ENCODE data around the gene APCDD1.
"Not testable (repeated sequence)": the region's sequence is repeated elsewhere in the genome, so short reads cannot be mapped to it uniquely, and the experiment has no call there.

The APCDD1 gene

DNA sequence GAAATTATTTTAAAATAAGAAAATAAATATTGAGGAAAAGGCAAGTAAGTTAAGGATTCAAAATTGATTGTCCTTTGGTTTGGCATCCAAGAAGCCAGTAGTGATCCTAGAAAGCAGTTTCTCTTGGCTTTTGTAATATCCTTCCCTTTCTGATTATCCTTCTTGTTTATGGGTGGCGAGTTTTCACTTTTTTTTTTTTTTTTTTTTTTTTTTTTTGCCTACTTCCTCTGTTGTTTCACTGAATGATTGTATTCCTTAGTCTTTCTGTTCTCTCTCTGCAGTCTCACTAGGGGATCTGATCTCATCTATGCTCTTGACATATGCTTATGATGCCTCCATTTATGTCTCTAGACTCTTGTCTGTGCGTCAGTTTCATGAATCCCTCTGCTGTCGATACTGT, 75.6 kb downstream of the APCDD1 start:
- DNase-seq = no peak

DNA sequence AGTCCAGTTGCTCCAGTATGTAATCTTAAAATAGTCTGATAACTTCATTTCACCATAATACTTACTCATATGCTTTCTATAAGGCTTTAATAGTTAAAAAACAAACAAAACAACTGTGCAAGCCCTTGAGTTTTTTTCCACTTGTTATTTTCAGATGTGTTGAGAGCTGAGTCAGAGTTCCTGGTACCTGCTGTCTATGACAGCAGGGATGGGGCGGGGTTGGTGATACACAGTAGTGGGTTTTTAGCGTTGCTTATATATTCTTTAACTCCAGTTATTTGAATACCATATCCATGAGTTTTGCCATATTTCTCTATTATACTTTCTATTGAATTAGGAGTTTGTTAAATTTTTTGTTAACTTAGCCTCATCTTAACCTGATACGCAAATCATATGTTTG, 76.4 kb downstream of the APCDD1 start:
- DNase-seq = no peak

DNA sequence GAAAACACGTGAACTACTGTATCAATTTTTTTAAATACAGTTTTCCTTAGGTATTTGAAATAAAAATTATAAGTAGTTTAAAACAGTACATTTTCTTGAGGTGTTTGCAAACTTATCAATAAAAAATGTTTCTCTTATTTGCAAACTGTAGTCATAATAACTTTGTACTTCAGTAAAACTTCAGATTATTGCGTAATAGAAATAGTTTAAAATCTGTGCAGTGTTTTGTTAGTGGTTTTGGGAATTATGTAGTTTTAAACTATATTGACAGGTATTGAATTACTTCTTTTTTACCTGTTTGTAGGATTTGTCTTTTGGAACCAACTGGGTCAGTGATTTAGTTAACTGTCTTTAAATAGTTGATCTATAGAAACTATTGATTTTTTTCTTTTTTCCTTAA, 78.7 kb downstream of the APCDD1 start:
- DNase-seq = no peak

DNA sequence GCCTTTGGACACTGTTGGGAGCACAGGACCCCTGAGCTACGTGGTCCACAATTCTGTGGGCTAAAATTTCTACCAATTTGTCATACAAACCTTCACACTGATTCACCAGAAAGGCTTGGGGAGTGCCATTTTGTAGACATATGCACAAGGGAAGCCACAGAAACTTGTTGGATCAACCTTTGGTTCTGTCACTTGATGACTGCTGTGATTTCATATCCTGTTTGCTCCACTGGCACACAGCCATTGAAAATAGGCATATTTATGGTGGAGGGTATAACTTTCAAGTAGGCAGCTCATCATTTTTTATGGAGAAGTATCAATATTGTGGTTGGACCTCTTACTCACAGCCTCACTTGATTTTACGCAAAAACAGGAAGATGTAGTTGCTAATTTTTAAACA, 81.8 kb downstream of the APCDD1 start:
- DNase-seq = no peak

DNA sequence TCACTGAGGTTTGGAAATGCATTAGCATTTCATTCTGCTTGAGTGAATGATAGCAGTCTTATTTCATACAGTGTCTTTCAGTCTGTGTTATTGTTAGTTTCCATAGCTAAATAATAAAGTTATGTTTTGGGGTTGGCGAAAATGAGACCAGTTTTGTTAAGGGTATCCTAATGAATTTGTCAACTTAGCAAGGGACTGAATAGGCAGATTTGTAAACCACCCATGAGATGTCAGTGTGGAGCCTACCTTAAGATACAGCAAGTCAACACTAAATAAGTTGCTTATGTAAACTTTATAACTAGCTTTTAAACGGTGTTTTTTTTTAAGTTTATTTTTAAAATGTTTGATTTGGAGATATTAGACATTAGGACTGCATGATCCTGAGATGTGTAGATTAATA, 83.3 kb downstream of the APCDD1 start:
- no peak for DNase-seq

DNA sequence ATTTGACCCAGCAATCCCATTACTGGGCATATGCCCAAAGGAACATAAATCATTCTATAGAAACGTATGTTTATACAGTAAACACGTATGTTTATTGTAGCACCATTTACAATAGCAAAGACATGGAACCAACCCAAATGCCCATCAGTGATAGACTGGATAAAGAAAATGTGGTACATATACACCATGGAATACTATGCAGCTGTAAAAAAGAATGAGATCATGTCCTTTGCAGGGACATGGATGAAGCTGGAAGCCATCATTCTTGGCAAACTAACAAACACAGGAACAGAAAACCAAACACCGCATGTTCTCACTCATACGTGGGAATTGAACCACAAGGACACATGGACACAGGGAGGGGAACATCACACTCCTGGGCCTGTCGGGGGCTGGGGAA, 84.7 kb downstream of the APCDD1 start:
- not testable (repeated sequence) for DNase-seq

All from GDM1 (cell line).